Panc1 (cell line): ENCODE results near the gene GRK1.

ENCODE experiments used
- POLR2AphosphoS5 ChIP-seq: IDR thresholded peaks from 2 replicates; pipeline ENCODE4 v1.6.1; 2012; ENCODE audit warnings: mild to moderate bottlenecking, low read depth, low read length, moderate library complexity
- TF ChIP-seq, protein P1 (sequence below): fragments of 450-650 bp; IDR thresholded peaks from 2 replicates; pipeline ENCODE4 v1.5.1; 2017; ENCODE audit warnings: mild to moderate bottlenecking

DNA sequence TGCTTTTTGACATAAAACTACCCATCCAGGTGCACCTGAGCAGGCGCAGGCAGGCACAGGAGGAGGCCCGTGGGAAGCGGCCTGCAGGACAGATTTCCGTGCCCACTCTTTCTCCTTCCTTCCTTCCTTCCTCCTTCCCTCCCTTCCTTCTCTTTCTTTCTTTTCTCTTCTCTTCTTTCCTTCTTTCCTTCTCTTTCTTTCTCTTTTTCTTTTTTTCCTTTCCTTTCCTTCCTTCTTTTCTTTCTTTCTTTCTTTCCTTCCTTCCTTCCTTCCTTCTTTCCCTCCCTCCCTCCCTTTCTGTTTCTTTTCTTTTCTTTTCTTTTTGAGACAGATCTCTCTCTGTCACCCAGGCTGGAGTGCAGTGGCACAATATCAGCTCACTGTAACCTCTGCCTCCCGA lies 70.8 kb downstream of the GRK1 start:
- TF ChIP-seq, protein P1, sequence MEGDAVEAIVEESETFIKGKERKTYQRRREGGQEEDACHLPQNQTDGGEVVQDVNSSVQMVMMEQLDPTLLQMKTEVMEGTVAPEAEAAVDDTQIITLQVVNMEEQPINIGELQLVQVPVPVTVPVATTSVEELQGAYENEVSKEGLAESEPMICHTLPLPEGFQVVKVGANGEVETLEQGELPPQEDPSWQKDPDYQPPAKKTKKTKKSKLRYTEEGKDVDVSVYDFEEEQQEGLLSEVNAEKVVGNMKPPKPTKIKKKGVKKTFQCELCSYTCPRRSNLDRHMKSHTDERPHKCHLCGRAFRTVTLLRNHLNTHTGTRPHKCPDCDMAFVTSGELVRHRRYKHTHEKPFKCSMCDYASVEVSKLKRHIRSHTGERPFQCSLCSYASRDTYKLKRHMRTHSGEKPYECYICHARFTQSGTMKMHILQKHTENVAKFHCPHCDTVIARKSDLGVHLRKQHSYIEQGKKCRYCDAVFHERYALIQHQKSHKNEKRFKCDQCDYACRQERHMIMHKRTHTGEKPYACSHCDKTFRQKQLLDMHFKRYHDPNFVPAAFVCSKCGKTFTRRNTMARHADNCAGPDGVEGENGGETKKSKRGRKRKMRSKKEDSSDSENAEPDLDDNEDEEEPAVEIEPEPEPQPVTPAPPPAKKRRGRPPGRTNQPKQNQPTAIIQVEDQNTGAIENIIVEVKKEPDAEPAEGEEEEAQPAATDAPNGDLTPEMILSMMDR: no peak
- TF ChIP-seq POLR2AphosphoS5: no peak
